Measurements from ENCODE around the gene NME3.

Gene NME3

GRCh38 chr16:1789643-1790045 lies 18.3 kb upstream of the NME3 start:
- no peak for DNase-seq (ENCODE audit: low read depth, low spot score)
- Histone ChIP-seq H3K9me3 (ENCODE audit: insufficient read depth, low read length) (no peaks in the 10 kb centered on the region), H3K9ac (ENCODE audit: insufficient read length, low read depth) (no peak overlapping the region), H3K4me3 (ENCODE audit: insufficient read length, low read depth) (no peak overlapping the region), H3K36me3 (ENCODE audit: insufficient read depth, insufficient read length, low read length) (peaks cover 80% of the 10 kb centered on the region), H3K4me1 (ENCODE audit: insufficient read depth, insufficient read length) (peaks cover 4% of the 10 kb centered on the region), H3K27me3 (ENCODE audit: insufficient read depth, insufficient read length) (no peaks in the 10 kb centered on the region)
- TF ChIP-seq SUZ12 (IDR thresholded peaks at IDR 0.05; ENCODE audit: extremely low read depth, insufficient read depth, insufficient read length): no peak
- TF ChIP-seq YY1 (IDR thresholded peaks at IDR 0.05; ENCODE audit: insufficient read depth, insufficient read length): no peak
- no peak for TF ChIP-seq ZNF274 (IDR thresholded peaks at IDR 0.05; ENCODE audit: low read depth, low read length)

GRCh38 chr16:1788708-1789100 lies 17.4 kb upstream of the NME3 start:
- H3K36me3 ChIP-seq (ENCODE audit: insufficient read depth, insufficient read length, low read length): peaks cover 86% of the 10 kb centered on the region
- TF ChIP-seq YY1 (IDR thresholded peaks at IDR 0.05; ENCODE audit: insufficient read depth, insufficient read length) (no peak), SUZ12 (IDR thresholded peaks at IDR 0.05; ENCODE audit: extremely low read depth, insufficient read depth, insufficient read length) (no peak), ZNF274 (IDR thresholded peaks at IDR 0.05; ENCODE audit: low read depth, low read length) (no peak)
- peaks cover 2% of the 10 kb centered on the region for H3K4me1 ChIP-seq (ENCODE audit: insufficient read depth, insufficient read length)
- no peak overlapping the region for H3K9ac ChIP-seq (ENCODE audit: insufficient read length, low read depth)
- no peak for DNase-seq (ENCODE audit: low read depth, low spot score)
- H3K9me3 ChIP-seq (ENCODE audit: insufficient read depth, low read length): no peaks in the 10 kb centered on the region
- H3K4me3 ChIP-seq (ENCODE audit: insufficient read length, low read depth): no peak overlapping the region
- no peaks in the 10 kb centered on the region for H3K27me3 ChIP-seq (ENCODE audit: insufficient read depth, insufficient read length)

- DNase-seq (ENCODE audit: low read depth, low spot score): no peak
- TF ChIP-seq ZNF274 (IDR thresholded peaks at IDR 0.05; ENCODE audit: low read depth, low read length): no peak
- no peak for TF ChIP-seq YY1 (IDR thresholded peaks at IDR 0.05; ENCODE audit: insufficient read depth, insufficient read length)
- TF ChIP-seq SUZ12 (IDR thresholded peaks at IDR 0.05; ENCODE audit: extremely low read depth, insufficient read depth, insufficient read length): no peak
- peaks cover 2% of the 10 kb centered on the region for H3K4me1 ChIP-seq (ENCODE audit: insufficient read depth, insufficient read length)
- H3K36me3 ChIP-seq (ENCODE audit: insufficient read depth, insufficient read length, low read length): peaks cover 86% of the 10 kb centered on the region
- no peak overlapping the region for H3K9ac ChIP-seq (ENCODE audit: insufficient read length, low read depth)
- no peaks in the 10 kb centered on the region for H3K9me3 ChIP-seq (ENCODE audit: insufficient read depth, low read length)
- no peak overlapping the region for H3K4me3 ChIP-seq (ENCODE audit: insufficient read length, low read depth)
- no peaks in the 10 kb centered on the region for H3K27me3 ChIP-seq (ENCODE audit: insufficient read depth, insufficient read length)
These were observed 16.9 kb upstream of the NME3 start for GRCh38 chr16:1788095-1788707.

- Histone ChIP-seq H3K27me3 (ENCODE audit: insufficient read depth, insufficient read length) (no peaks in the 10 kb centered on the region), H3K4me3 (ENCODE audit: insufficient read length, low read depth) (no peak overlapping the region), H3K36me3 (ENCODE audit: insufficient read depth, insufficient read length, low read length) (peaks cover 84% of the 10 kb centered on the region), H3K9me3 (ENCODE audit: insufficient read depth, low read length) (no peaks in the 10 kb centered on the region), H3K9ac (ENCODE audit: insufficient read length, low read depth) (no peak overlapping the region), H3K4me1 (ENCODE audit: insufficient read depth, insufficient read length) (peaks cover 2% of the 10 kb centered on the region)
- no peak for DNase-seq (ENCODE audit: low read depth, low spot score)
- TF ChIP-seq YY1 (IDR thresholded peaks at IDR 0.05; ENCODE audit: insufficient read depth, insufficient read length): no peak
- no peak for TF ChIP-seq SUZ12 (IDR thresholded peaks at IDR 0.05; ENCODE audit: extremely low read depth, insufficient read depth, insufficient read length)
- TF ChIP-seq ZNF274 (IDR thresholded peaks at IDR 0.05; ENCODE audit: low read depth, low read length): no peak
These were observed 16.2 kb upstream of the NME3 start for GRCh38 chr16:1787322-1788094.

GRCh38 chr16:1787056-1787321 lies 15.6 kb upstream of the NME3 start:
- no peaks in the 10 kb centered on the region for H3K9me3 ChIP-seq (ENCODE audit: insufficient read depth, low read length)
- H3K4me3 ChIP-seq (ENCODE audit: insufficient read length, low read depth): no peak overlapping the region

GRCh38 chr16:1786242-1787055 lies 15.1 kb upstream of the NME3 start:
- Histone ChIP-seq H3K4me3 (ENCODE audit: insufficient read length, low read depth) (no peak overlapping the region), H3K9ac (ENCODE audit: insufficient read length, low read depth) (no peak overlapping the region), H3K36me3 (ENCODE audit: insufficient read depth, insufficient read length, low read length) (peaks cover 74% of the 10 kb centered on the region), H3K4me1 (ENCODE audit: insufficient read depth, insufficient read length) (peaks cover 2% of the 10 kb centered on the region), H3K27me3 (ENCODE audit: insufficient read depth, insufficient read length) (no peaks in the 10 kb centered on the region), H3K9me3 (ENCODE audit: insufficient read depth, low read length) (no peaks in the 10 kb centered on the region)
- TF ChIP-seq ZNF274 (IDR thresholded peaks at IDR 0.05; ENCODE audit: low read depth, low read length) (no peak), SUZ12 (IDR thresholded peaks at IDR 0.05; ENCODE audit: extremely low read depth, insufficient read depth, insufficient read length) (no peak), YY1 (IDR thresholded peaks at IDR 0.05; ENCODE audit: insufficient read depth, insufficient read length) (no peak)
- DNase-seq (ENCODE audit: low read depth, low spot score): no peak

More at GRCh38 chr16:1787056-1787321, 15.6 kb upstream of the NME3 start:
- Histone ChIP-seq H3K4me1 (ENCODE audit: insufficient read depth, insufficient read length) (peaks cover 2% of the 10 kb centered on the region), H3K36me3 (ENCODE audit: insufficient read depth, insufficient read length, low read length) (peaks cover 79% of the 10 kb centered on the region), H3K9ac (ENCODE audit: insufficient read length, low read depth) (no peak overlapping the region), H3K27me3 (ENCODE audit: insufficient read depth, insufficient read length) (no peaks in the 10 kb centered on the region)
- no peak for TF ChIP-seq YY1 (IDR thresholded peaks at IDR 0.05; ENCODE audit: insufficient read depth, insufficient read length)
- TF ChIP-seq ZNF274 (IDR thresholded peaks at IDR 0.05; ENCODE audit: low read depth, low read length): no peak
- TF ChIP-seq SUZ12 (IDR thresholded peaks at IDR 0.05; ENCODE audit: extremely low read depth, insufficient read depth, insufficient read length): no peak
- DNase-seq (ENCODE audit: low read depth, low spot score): no peak

- DNase-seq (ENCODE audit: low read depth, low spot score): no peak
- Histone ChIP-seq H3K36me3 (ENCODE audit: insufficient read depth, insufficient read length, low read length) (peaks cover 70% of the 10 kb centered on the region), H3K9ac (ENCODE audit: insufficient read length, low read depth) (peak overlapping the region; percentile 32)
These were observed 14.5 kb upstream of the NME3 start for GRCh38 chr16:1785846-1786170.

More at GRCh38 chr16:1785846-1786170, 14.5 kb upstream of the NME3 start:
- TF ChIP-seq YY1 (IDR thresholded peaks at IDR 0.05; ENCODE audit: insufficient read depth, insufficient read length): no peak
- TF ChIP-seq ZNF274 (IDR thresholded peaks at IDR 0.05; ENCODE audit: low read depth, low read length): no peak
- no peak for TF ChIP-seq SUZ12 (IDR thresholded peaks at IDR 0.05; ENCODE audit: extremely low read depth, insufficient read depth, insufficient read length)
- Histone ChIP-seq H3K27me3 (ENCODE audit: insufficient read depth, insufficient read length) (no peaks in the 10 kb centered on the region), H3K9me3 (ENCODE audit: insufficient read depth, low read length) (no peaks in the 10 kb centered on the region), H3K4me1 (ENCODE audit: insufficient read depth, insufficient read length) (peaks cover 8% of the 10 kb centered on the region), H3K4me3 (ENCODE audit: insufficient read length, low read depth) (no peak overlapping the region)

All from NT2/D1 (cell line).